Measurements from ENCODE around the gene CDCP1.

CDCP1 gene

DNA sequence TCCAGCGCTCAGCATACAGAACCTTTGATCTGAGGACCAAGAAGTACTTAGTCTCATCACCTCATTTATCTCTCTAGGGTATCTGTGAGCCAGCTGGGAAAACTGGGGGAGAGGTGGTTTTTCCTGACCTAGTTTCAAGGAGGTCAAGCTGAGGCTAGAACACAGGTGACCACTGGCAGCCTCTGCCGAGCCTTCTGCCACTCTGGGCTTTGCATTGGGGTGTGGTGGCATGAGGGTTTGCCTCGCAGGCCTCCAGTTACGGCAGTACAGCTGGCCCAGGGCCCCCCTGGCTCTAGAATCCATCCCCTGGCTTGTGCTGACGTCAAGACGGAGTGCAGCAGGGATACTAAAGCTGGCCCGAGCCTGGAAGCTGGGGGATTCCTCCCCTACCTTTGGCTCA lies 34.7 kb upstream of the CDCP1 start:
- no peak for DNase-seq (ENCODE audit: low read depth, low spot score)
- in situ Hi-C loops (cut with HindIII; ENCODE audit: low sequenced_read_pairs), result no loop called here
- no peak for TF ChIP-seq CTCF (IDR thresholded peaks at IDR 0.05; ENCODE audit: low read depth, low read length)
- no peak overlapping the region for H3K4me3 ChIP-seq (ENCODE audit: low read depth, low read length)

DNA sequence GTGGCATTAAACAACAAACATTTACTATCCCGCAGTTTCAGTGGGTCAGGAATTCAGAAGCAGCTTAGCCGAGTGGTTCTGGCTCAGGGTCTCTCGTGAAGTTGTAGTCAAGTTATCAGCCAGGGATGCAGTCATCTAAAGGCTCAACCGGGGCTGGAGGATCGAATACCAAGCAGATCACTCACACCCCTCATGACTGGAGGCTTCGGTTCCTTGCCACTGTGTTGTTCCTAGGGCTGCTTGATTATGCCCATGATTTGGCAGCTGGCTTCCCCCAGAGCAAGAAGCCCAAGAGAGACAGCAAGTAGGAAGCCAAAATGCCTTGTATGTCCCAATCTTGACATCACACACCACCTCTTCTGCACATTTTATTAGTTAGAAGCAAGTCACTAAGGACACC lies 33.9 kb upstream of the CDCP1 start:
- no peak overlapping the region for H3K4me3 ChIP-seq (ENCODE audit: low read depth, low read length)
- TF ChIP-seq CTCF (IDR thresholded peaks at IDR 0.05; ENCODE audit: low read depth, low read length), result no peak
- DNase-seq (ENCODE audit: low read depth, low spot score), result peak; percentile 56
- in situ Hi-C loops (cut with HindIII; ENCODE audit: low sequenced_read_pairs), result no loop called here

DNA sequence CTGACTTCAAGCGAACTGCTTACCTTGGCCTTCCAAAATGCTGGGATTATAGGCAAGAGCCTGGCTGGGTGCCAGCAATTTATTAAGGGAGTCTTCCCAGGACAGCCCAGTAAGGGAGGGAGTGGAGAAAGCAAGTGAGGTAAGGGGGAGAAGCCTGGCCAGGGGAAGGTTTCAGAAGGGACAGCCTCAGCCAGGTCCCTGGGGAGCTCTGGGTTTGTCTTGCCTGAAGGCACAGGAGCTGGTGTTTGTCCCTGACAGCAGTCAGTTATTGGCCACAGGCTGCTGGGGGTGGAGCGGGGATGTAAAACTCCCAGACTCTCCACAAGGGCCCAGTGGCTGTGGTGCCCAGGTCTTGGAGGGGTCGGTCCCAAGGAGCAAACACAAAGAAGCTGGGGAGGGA lies 33.0 kb upstream of the CDCP1 start:
- TF ChIP-seq CTCF (IDR thresholded peaks at IDR 0.05; ENCODE audit: low read depth, low read length), result no peak
- no peak overlapping the region for H3K4me3 ChIP-seq (ENCODE audit: low read depth, low read length)
- in situ Hi-C loops (cut with HindIII; ENCODE audit: low sequenced_read_pairs), result no loop called here
- no peak for DNase-seq (ENCODE audit: low read depth, low spot score)

DNA sequence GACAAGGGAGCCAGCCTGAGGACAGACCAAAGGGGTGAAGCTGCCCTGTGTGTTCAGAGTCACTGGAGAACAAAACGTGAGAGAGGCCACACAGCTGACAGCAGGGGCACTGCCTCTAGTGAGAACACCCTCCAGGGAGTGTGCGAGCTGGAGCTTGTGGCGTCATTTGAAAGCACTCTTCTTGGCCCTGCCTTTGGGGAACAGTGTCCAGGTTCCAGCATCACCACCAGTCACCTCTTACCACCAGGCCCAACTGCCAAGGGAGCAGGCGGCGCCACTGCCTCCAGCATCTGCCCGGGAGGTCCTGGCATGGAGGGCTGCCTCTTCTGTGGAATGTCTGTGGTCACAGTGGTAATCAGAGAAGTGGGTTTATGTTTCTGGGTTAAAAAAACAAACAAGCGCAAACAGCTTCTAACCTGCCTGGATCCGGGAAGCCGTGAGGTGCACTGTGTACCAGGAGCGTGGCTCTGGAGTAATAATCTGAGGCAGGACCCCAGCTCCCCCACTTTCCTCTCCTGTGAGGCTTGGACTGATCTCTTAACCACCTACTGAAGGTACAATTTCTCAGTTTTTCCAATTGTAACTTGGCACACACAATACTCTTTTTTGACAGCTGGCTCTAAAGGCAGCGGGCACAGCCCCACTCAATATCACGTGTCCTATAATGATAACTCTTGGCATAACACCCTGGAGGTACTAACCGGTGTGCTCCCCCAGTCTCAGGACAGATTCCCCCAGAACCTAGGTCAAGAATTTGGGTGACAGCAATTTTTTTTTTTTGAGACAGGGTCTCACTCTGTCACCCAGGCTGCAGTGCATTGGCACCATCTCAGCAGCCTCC lies 32.2 kb upstream of the CDCP1 start:
- H3K4me3 ChIP-seq (ENCODE audit: low read depth, low read length), result no peak overlapping the region
- TF ChIP-seq CTCF (IDR thresholded peaks at IDR 0.05; ENCODE audit: low read depth, low read length), result peak; percentile 1
- peak; percentile 89 for DNase-seq (ENCODE audit: low read depth, low spot score)
- in situ Hi-C loops (cut with HindIII; ENCODE audit: low sequenced_read_pairs), result no loop called here

DNA sequence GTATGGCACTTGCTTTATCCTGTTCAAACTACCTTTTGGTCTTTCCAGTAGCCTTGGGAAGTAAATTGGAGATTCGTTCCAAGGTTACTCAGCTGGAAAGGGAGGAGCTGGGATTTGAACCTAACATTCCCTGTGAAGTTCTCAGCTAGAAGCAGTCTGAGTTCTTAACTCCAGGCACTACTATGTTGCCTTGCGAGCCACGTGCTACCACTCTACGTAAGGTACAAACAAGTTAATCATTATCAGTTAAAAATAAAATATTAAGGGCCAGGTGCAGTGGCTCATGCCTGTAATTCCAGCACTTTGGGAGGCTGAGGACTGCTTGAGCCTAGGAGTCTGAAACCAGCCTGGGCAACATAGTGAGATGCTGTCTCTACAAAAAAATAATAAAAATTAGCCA lies 30.7 kb upstream of the CDCP1 start:
- H3K4me3 ChIP-seq (ENCODE audit: low read depth, low read length), result no peak overlapping the region
- DNase-seq (ENCODE audit: low read depth, low spot score), result no peak
- TF ChIP-seq CTCF (IDR thresholded peaks at IDR 0.05; ENCODE audit: low read depth, low read length), result no peak
- in situ Hi-C loops (cut with HindIII; ENCODE audit: low sequenced_read_pairs), result no loop called here

DNA sequence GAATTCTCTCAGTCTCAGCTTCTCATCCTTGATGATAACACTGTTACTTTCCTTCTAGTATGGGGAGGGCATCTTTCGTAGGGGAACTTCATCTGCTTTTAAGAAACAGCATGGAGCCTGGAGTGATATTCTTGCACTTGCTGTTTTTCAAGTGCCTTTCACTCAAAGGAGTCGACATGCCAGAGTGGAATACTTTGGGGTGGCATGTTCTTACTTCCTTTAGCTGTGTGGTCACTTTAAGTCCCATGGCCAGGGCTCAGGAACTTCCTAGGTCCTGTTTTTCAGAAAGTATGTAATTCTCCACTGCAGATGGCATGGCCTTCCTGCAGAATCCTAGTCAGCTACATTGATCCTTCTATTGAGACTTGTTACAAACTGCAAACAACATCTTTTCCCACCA lies 28.1 kb upstream of the CDCP1 start:
- TF ChIP-seq CTCF (IDR thresholded peaks at IDR 0.05; ENCODE audit: low read depth, low read length), result no peak
- in situ Hi-C loops (cut with HindIII; ENCODE audit: low sequenced_read_pairs), result no loop called here
- DNase-seq (ENCODE audit: low read depth, low spot score), result no peak
- H3K4me3 ChIP-seq (ENCODE audit: low read depth, low read length), result no peak overlapping the region

Data from astrocyte of the spinal cord (primary cell).